Fibroblast of the aortic adventitia (primary cell): Measurements from ENCODE around the gene ACVR1C. TPM values are rescaled to one million over a fixed set of nuclear protein-coding genes. Genes with fewer than 3 reads are reported as not detected.
"Not testable (repeated sequence)": the region's sequence is repeated elsewhere in the genome, so short reads cannot be mapped to it uniquely, and the experiment has no call there.

Experiments
- DNase-seq: peaks from one replicate; pipeline ENCODE4 v3.0.0-alpha.2; 2010; ENCODE audit warnings: low read depth
- H3K4me3 ChIP-seq: 2 replicates; pipeline ENCODE4 v1.5.1; 2011; ENCODE audit warnings: low read depth, mild to moderate bottlenecking, control low read depth, low read length, moderate library complexity
- CTCF ChIP-seq: IDR thresholded peaks from 2 replicates; pipeline ENCODE4 v1.5.1; 2011; ENCODE audit warnings: mild to moderate bottlenecking, low read length, control low read depth, inconsistent platforms; ENCODE audit not compliant: insufficient read depth
- total RNA-seq: library from RNA; depleted of rRNA; stranded (reverse); fragments of >200 nt; gene quantifications from 2 replicates; pipeline ENCODE4 v1.2.3, GENCODE V29; 2012; ENCODE audit warnings: low replicate concordance

ACVR1C gene
- total RNA-seq, 1 donor = 0.63 TPM

GRCh38 chr2:157592374-157592773, 36.3 kb downstream of the ACVR1C start:
- no peak overlapping the region for H3K4me3 ChIP-seq
- no peak for TF ChIP-seq CTCF
- no peak for DNase-seq

GRCh38 chr2:157587576-157587975, 41.1 kb downstream of the ACVR1C start:
- no peak for DNase-seq
- TF ChIP-seq CTCF = no peak
- H3K4me3 ChIP-seq = no peak overlapping the region

- no peak for DNase-seq
- no peak overlapping the region for H3K4me3 ChIP-seq
- no peak for TF ChIP-seq CTCF
Measured at GRCh38 chr2:157574165-157574564, 54.5 kb downstream of the ACVR1C start.

- peak; percentile 20 for TF ChIP-seq CTCF
- DNase-seq = no peak
- no peak overlapping the region for H3K4me3 ChIP-seq
Measured at GRCh38 chr2:157572725-157573124, 55.9 kb downstream of the ACVR1C start.

- not testable (repeated sequence) for DNase-seq, H3K4me3 ChIP-seq
Measured at GRCh38 chr2:157566623-157567022, 62.0 kb downstream of the ACVR1C start.

- not testable (repeated sequence) for DNase-seq, H3K4me3 ChIP-seq
Measured at GRCh38 chr2:157566113-157566512, 62.6 kb downstream of the ACVR1C start.

GRCh38 chr2:157565550-157565949, 63.1 kb downstream of the ACVR1C start:
- no peak for TF ChIP-seq CTCF

GRCh38 chr2:157559890-157560289, 68.8 kb downstream of the ACVR1C start:
- no peak for DNase-seq
- H3K4me3 ChIP-seq = no peak overlapping the region
- TF ChIP-seq CTCF = no peak

More at GRCh38 chr2:157565550-157565949, 63.1 kb downstream of the ACVR1C start:
- H3K4me3 ChIP-seq = no peak overlapping the region
- DNase-seq = no peak
